Panc1 (cell line): Measurements from ENCODE around the gene PNPLA2. TPM values are rescaled to one million over a fixed set of nuclear protein-coding genes. Genes with fewer than 3 reads are reported as not detected.
A peak's percentile ranks its signal among the peaks of the same experiment; 100 is the strongest.

Experiments used
- ATAC-seq: fragments of 200-7000 bp; cut with Tn5 transposase; 2 replicates; pipeline ENCODE4 v1.9.1; 2020; ENCODE audit warnings: mild to moderate bottlenecking, moderate library complexity
- BruUV-seq: library from RNA; stranded (reverse); fragments of 400-500 nt; replicated peaks from 2 replicates; lab custom pipeline; 2021; lab: Mats Ljungman, UMichigan
- CTCF ChIA-PET: fragments of 300-600 bp; sonication (Branson Sonifier 250); formaldehyde crosslinking; loops from one replicate; lab custom pipeline; 2022; ENCODE audit warnings: antibody characterized with exemption; lab: Charles Lee
- POLR2A ChIA-PET: fragments of 300-600 bp; sonication (Branson Sonifier 250); formaldehyde crosslinking; loops from one replicate; lab custom pipeline; 2022; ENCODE audit warnings: antibody characterized with exemption; lab: Charles Lee
- DNase-seq: peaks from one replicate; pipeline ENCODE4 v3.0.0-alpha.2; 2010; ENCODE audit warnings: low read depth, low spot score
- H3K27ac ChIP-seq: 2 replicates; pipeline ENCODE4 v1.5.1; 2011; ENCODE audit warnings: mild to moderate bottlenecking, low read length, inconsistent platforms
- H3K27me3 ChIP-seq: fragments of 200-500 bp; sonication (Bioruptor generic); 2 replicates; pipeline ENCODE4 v1.6.0; 2014; ENCODE audit warnings: low read length, inconsistent platforms; ENCODE audit not compliant: control insufficient read depth, insufficient read depth
- H3K36me3 ChIP-seq: fragments of 200-500 bp; sonication (Bioruptor generic); 2 replicates; pipeline ENCODE4 v1.5.1; 2014; ENCODE audit warnings: inconsistent platforms, mild to moderate bottlenecking, low read length, moderate library complexity; ENCODE audit not compliant: control insufficient read depth, insufficient read depth
- H3K4me1 ChIP-seq: 2 replicates; pipeline ENCODE4 v1.5.1; 2011; ENCODE audit warnings: inconsistent platforms, mild to moderate bottlenecking, low read length, moderate library complexity; ENCODE audit not compliant: control insufficient read depth, insufficient read depth
- H3K4me3 ChIP-seq, 2 experiments: 2 replicates each; pipeline ENCODE4 v1.5.1; 2011 to 2012; ENCODE audit warnings: low read depth in 2 of 2, low read length in 2 of 2, mild to moderate bottlenecking in 2 of 2, inconsistent platforms in 1 of 2, moderate library complexity in 1 of 2
- H3K9me3 ChIP-seq: fragments of 200-500 bp; sonication (Bioruptor generic); 2 replicates; pipeline ENCODE4 v1.5.1; 2014; ENCODE audit warnings: low read depth, mild to moderate bottlenecking, inconsistent platforms, low read length, moderate library complexity; ENCODE audit not compliant: control insufficient read depth, insufficient read depth
- POLR2AphosphoS5 ChIP-seq: IDR thresholded peaks from 2 replicates; pipeline ENCODE4 v1.6.1; 2012; ENCODE audit warnings: mild to moderate bottlenecking, low read depth, low read length, moderate library complexity
- SIN3A ChIP-seq: IDR thresholded peaks from 2 replicates; pipeline ENCODE4 v1.6.1; 2012; ENCODE audit warnings: low read depth, mild to moderate bottlenecking, low read length, moderate library complexity, borderline replicate concordance; ENCODE audit not compliant: insufficient read depth
- TCF7L2 ChIP-seq: IDR thresholded peaks from 2 replicates; pipeline ENCODE4 v1.6.1; 2011; ENCODE audit warnings: mild to moderate bottlenecking, low read depth, low read length, inconsistent platforms
- in situ Hi-C: cut with HindIII; loops from 2 replicates; pipeline ENCODE4 v1.10.0; 2016; ENCODE audit warnings: low sequenced_read_pairs, low pct_unique_long_range_greater_than_20kb
- intact Hi-C: fragments of 100-400 bp; cut with micrococcal nuclease; formaldehyde crosslinking; loops from one replicate; pipeline ENCODE4 v1.10.0; 2022; ENCODE audit not compliant: unreplicated experiment
- total RNA-seq: library from RNA; stranded (reverse); gene quantifications from one replicate; pipeline ENCODE4 v1.2.1, GENCODE V29; 2021; ENCODE audit not compliant: unreplicated experiment
- TF ChIP-seq, protein P1 (sequence below): fragments of 450-650 bp; IDR thresholded peaks from 2 replicates; pipeline ENCODE4 v1.5.1; 2017; ENCODE audit warnings: mild to moderate bottlenecking
- TF ChIP-seq, protein P2 (sequence below), 2 experiments: IDR thresholded peaks; 2 replicates each; pipeline ENCODE4 v1.6.1; 2011 to 2012; ENCODE audit warnings: low read depth in 2 of 2, control low read depth in 1 of 2, low read length in 1 of 2, mild to moderate bottlenecking in 1 of 2, moderate library complexity in 1 of 2; ENCODE audit not compliant: insufficient read depth in 1 of 2

The PNPLA2 gene
- total RNA-seq, 1 experiment from 2014 or later, result 244 TPM

DNA sequence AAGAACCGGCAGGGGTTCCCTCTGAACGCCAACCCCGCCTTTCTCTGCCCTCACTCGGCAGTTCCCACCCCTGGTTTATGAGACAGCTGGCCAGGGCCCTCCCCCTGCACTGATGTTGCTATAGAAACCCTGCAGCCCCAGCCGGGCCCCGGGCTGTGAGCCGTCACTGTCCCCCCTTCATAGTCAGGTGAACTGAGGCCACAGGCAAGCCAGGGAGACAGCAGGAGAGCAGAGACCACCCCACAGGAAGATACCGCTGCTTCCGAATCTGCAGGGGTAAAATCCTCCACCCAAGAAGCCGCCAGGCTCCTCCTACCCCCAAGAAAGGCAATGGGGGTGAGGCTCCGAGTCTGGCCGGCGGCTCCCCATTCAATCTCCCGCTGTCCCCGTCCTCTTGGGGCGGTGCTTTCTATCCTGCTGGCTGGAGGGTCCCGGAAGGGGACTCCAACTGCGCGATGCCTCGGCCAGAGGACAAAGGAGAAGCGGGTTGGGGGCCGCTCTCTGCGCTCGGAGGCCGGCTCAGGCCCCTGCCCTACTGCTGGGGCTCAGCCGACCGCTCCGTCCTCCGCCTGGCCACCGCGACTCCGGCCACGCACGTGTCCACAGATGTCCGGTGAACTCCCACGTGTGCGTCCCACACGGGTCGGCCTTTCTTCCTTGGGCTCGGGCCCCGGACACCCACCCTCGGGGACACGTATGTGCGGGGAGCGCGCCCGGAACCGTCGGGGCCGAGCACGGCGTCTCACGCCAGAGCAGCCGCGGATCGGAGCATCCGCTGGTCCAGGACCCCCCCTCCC, 21.2 kb upstream of the PNPLA2 start:
- Histone ChIP-seq H3K36me3 (no peaks in the 10 kb centered on the region; the same call in none of the 2 replicates), H3K4me3 (peak overlapping the region; percentile 71 to 86), H3K9me3 (no peaks in the 10 kb centered on the region), H3K27ac (peak overlapping the region; percentile 93), H3K27me3 (no peaks in the 10 kb centered on the region), H3K4me1 (peaks cover 42% of the 10 kb centered on the region)
- intact Hi-C loops (no loop called here), in situ Hi-C loops (no loop called here)
- DNase-seq (no peak), ATAC-seq (peak; percentile 69)
- no TSS peak for BruUV-seq
- TF ChIP-seq POLR2AphosphoS5, result no peak; the same call in 1 of the 2 replicates
- TF ChIP-seq TCF7L2, result no peak
- TF ChIP-seq SIN3A, result peak; percentile 58; the same call in 1 of the 2 replicates
- TF ChIP-seq, protein P1, sequence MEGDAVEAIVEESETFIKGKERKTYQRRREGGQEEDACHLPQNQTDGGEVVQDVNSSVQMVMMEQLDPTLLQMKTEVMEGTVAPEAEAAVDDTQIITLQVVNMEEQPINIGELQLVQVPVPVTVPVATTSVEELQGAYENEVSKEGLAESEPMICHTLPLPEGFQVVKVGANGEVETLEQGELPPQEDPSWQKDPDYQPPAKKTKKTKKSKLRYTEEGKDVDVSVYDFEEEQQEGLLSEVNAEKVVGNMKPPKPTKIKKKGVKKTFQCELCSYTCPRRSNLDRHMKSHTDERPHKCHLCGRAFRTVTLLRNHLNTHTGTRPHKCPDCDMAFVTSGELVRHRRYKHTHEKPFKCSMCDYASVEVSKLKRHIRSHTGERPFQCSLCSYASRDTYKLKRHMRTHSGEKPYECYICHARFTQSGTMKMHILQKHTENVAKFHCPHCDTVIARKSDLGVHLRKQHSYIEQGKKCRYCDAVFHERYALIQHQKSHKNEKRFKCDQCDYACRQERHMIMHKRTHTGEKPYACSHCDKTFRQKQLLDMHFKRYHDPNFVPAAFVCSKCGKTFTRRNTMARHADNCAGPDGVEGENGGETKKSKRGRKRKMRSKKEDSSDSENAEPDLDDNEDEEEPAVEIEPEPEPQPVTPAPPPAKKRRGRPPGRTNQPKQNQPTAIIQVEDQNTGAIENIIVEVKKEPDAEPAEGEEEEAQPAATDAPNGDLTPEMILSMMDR, result no peak
- TF ChIP-seq, protein P2, sequence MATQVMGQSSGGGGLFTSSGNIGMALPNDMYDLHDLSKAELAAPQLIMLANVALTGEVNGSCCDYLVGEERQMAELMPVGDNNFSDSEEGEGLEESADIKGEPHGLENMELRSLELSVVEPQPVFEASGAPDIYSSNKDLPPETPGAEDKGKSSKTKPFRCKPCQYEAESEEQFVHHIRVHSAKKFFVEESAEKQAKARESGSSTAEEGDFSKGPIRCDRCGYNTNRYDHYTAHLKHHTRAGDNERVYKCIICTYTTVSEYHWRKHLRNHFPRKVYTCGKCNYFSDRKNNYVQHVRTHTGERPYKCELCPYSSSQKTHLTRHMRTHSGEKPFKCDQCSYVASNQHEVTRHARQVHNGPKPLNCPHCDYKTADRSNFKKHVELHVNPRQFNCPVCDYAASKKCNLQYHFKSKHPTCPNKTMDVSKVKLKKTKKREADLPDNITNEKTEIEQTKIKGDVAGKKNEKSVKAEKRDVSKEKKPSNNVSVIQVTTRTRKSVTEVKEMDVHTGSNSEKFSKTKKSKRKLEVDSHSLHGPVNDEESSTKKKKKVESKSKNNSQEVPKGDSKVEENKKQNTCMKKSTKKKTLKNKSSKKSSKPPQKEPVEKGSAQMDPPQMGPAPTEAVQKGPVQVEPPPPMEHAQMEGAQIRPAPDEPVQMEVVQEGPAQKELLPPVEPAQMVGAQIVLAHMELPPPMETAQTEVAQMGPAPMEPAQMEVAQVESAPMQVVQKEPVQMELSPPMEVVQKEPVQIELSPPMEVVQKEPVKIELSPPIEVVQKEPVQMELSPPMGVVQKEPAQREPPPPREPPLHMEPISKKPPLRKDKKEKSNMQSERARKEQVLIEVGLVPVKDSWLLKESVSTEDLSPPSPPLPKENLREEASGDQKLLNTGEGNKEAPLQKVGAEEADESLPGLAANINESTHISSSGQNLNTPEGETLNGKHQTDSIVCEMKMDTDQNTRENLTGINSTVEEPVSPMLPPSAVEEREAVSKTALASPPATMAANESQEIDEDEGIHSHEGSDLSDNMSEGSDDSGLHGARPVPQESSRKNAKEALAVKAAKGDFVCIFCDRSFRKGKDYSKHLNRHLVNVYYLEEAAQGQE (IDR thresholded peaks at IDR 0.05; ENCODE audit: insufficient read depth in 1 of 2, low read depth in 2 of 2, low read length in 1 of 2), result peak in 1 of 2 experiments; percentile 36; a peak in 1 of 4 replicates
- POLR2A ChIA-PET, result interaction anchor here (0.6 kb wide), 1 partner anchor 12 kb away, joined by 3 read pairs; no protein-coding TSS in a partner anchor
- CTCF ChIA-PET, result no interaction called here

DNA sequence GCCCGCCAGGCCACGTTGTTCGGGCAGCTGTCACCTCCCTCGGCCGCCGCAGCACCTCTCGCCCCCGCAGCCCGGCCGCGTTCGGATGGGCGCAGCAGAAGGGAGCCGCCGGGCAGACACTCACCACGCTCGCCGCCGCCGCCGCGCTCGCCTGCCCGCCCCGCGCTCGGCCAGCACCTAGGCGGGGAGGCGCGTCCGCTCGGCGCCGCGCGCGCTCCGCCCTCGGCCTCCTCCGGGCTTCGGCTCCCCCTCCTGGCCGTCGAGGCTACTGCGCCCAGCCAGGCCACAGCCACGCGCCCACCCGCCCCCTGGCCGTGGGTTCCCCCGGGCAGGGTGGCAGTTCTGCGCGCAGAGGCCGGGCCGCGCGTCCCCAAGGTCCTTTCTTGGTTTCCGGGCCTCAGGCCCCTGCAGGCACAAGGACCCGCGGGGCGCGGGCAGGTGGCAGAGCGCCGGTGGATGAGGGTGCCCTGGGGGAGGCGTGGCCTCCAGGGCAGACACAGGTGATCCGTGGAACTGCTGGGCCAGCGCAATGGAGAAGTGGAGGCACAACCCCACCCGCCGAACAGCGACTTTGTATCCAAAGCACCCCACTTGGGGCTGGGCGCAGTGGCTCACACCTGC, 20.5 kb upstream of the PNPLA2 start, which contains the start of gene SLC25A22:
Gene SLC25A22 (minus strand): TSS at position 189 of the 621 bp plus-strand sequence. CDS start 3,275 bp downstream, outside the sequence.
- TF ChIP-seq SIN3A (no peak), POLR2AphosphoS5 (peak; percentile 68)
- TF ChIP-seq, protein P1, result peak; percentile 100
- H3K9me3 ChIP-seq, result no peaks in the 10 kb centered on the region
- peak within 1 kb of the TSS; percentile 93 for H3K27ac ChIP-seq
- POLR2A ChIA-PET, result interaction anchor here (0.7 kb wide), 1 partner anchor 8 kb away, joined by 7 read pairs; no protein-coding TSS in a partner anchor
- intact Hi-C loops, result no loop called here
- H3K4me1 ChIP-seq, result peaks cover 42% of the 10 kb centered on the region
- H3K4me3 ChIP-seq, result peak within 1 kb of the TSS; percentile 71 to 86
- no peak for DNase-seq
- no peaks in the 10 kb centered on the region for H3K27me3 ChIP-seq
- no peaks in the 10 kb centered on the region; the same call in none of the 2 replicates for H3K36me3 ChIP-seq
- CTCF ChIA-PET, result no interaction called here
- in situ Hi-C loops, result no loop called here
- ATAC-seq, result peak; percentile 71
- BruUV-seq, result no TSS peak
